Stimulated activated CD8-positive, alpha-beta memory T cell treated with anti-CD3 and anti-CD28 coated beads, Interleukin-15, amount 100 ng/mL, for 24 hours (primary cell): ENCODE results near the gene AIFM1.

ENCODE experiments used
- DNase-seq: peaks from one replicate; pipeline ENCODE4 v3.0.0-alpha.2; 2020; ENCODE audit warnings: low read depth

Gene AIFM1

GRCh38 chrX:130170752-130171445 is 5.3 kb upstream of the AIFM1 start:
- DNase-seq: no peak

GRCh38 chrX:130167040-130167439 is 1.4 kb upstream of the AIFM1 start:
- DNase-seq: no peak

- no peak for DNase-seq
Measured at GRCh38 chrX:130166503-130166777, 799 bp upstream of the AIFM1 start.

- no peak for DNase-seq
Measured at GRCh38 chrX:130165181-130165702, 399 bp downstream of the AIFM1 start.

GRCh38 chrX:130163398-130163797 is 2.2 kb downstream of the AIFM1 start:
- no peak for DNase-seq

GRCh38 chrX:130162094-130162735 is 3.4 kb downstream of the AIFM1 start:
- no peak for DNase-seq

- DNase-seq: no peak
Measured at GRCh38 chrX:130159776-130160175, 5.9 kb downstream of the AIFM1 start.

GRCh38 chrX:130158311-130158710 is 7.3 kb downstream of the AIFM1 start:
- no peak for DNase-seq

GRCh38 chrX:130155564-130155963 is 10.1 kb downstream of the AIFM1 start:
- no peak for DNase-seq

GRCh38 chrX:130147631-130148030 is 18.0 kb downstream of the AIFM1 start:
- DNase-seq: no peak

- no peak for DNase-seq
Measured at GRCh38 chrX:130145123-130145522, 20.5 kb downstream of the AIFM1 start.

- DNase-seq: no peak
Measured at GRCh38 chrX:130144509-130144908, 21.1 kb downstream of the AIFM1 start.

GRCh38 chrX:130139474-130140201 is 26.0 kb downstream of the AIFM1 start:
- no peak for DNase-seq

GRCh38 chrX:130136961-130137360 is 28.7 kb downstream of the AIFM1 start:
- DNase-seq: no peak

GRCh38 chrX:130136496-130136895 is 29.1 kb downstream of the AIFM1 start:
- no peak for DNase-seq

GRCh38 chrX:130130990-130131389 is 34.7 kb downstream of the AIFM1 start:
- no peak for DNase-seq

GRCh38 chrX:130125091-130125874 is 40.4 kb downstream of the AIFM1 start:
- DNase-seq: no peak

GRCh38 chrX:130124577-130124976 is 41.1 kb downstream of the AIFM1 start:
- no peak for DNase-seq

- DNase-seq: no peak
Measured at GRCh38 chrX:130121505-130121800, 44.2 kb downstream of the AIFM1 start.

GRCh38 chrX:130120746-130121504 is 44.7 kb downstream of the AIFM1 start:
- no peak for DNase-seq

GRCh38 chrX:130120321-130120731 is 45.3 kb downstream of the AIFM1 start:
- DNase-seq: no peak
